Endodermal cell (in vitro differentiated cells): ENCODE data around the gene MYCN. TPM values are rescaled to one million over a fixed set of nuclear protein-coding genes. Genes with fewer than 3 reads are reported as not detected.

ENCODE experiments used
- DNase-seq: peaks from one replicate; pipeline ENCODE4 v3.0.0-alpha.2; 2017
- H3K27ac ChIP-seq: 2 replicates; pipeline ENCODE4 v1.5.1; 2013; ENCODE audit warnings: mild to moderate bottlenecking, low read depth, low read length, moderate library complexity
- H3K27me3 ChIP-seq: 2 replicates; pipeline ENCODE4 v1.6.1; 2013; ENCODE audit warnings: mild to moderate bottlenecking, low read length, moderate library complexity; ENCODE audit not compliant: insufficient read depth, control insufficient read depth, poor library complexity, severe bottlenecking
- H3K36me3 ChIP-seq: 2 replicates; pipeline ENCODE4 v1.7.0; 2013; ENCODE audit warnings: mild to moderate bottlenecking, low read length, moderate library complexity; ENCODE audit not compliant: control insufficient read depth, insufficient read depth
- H3K4me1 ChIP-seq: one replicate; pipeline ENCODE4 v1.7.0; 2013; ENCODE audit warnings: low read length; ENCODE audit not compliant: control insufficient read depth, insufficient read depth
- H3K4me3 ChIP-seq: 2 replicates; pipeline ENCODE4 v1.5.1; 2013; ENCODE audit warnings: mild to moderate bottlenecking, low read length, moderate library complexity
- H3K9ac ChIP-seq: 2 replicates; pipeline ENCODE4 v1.6.1; 2013; ENCODE audit warnings: mild to moderate bottlenecking, low read length, moderate library complexity; ENCODE audit not compliant: poor library complexity, severe bottlenecking; ENCODE audit errors: extremely low read depth
- H3K9me3 ChIP-seq: 2 replicates; pipeline ENCODE4 v1.6.1; 2013; ENCODE audit warnings: mild to moderate bottlenecking, low read length, moderate library complexity; ENCODE audit not compliant: control insufficient read depth
- H3K27ac Mint-ChIP-seq: 2 replicates; pipeline ENCODE4 v1.8.0; 2020; ENCODE audit warnings: mixed read lengths
- H3K27me3 Mint-ChIP-seq: 2 replicates; pipeline ENCODE4 v1.8.0; 2021; ENCODE audit warnings: mild to moderate bottlenecking, mixed read lengths; ENCODE audit not compliant: insufficient read depth
- H3K36me3 Mint-ChIP-seq: 2 replicates; pipeline ENCODE4 v1.8.0; 2020; ENCODE audit warnings: low read depth, mixed read lengths
- H3K4me1 Mint-ChIP-seq: 2 replicates; pipeline ENCODE4 v1.8.0; 2020; ENCODE audit warnings: mixed read lengths
- H3K4me3 Mint-ChIP-seq: 2 replicates; pipeline ENCODE4 v1.8.0; 2020; ENCODE audit warnings: mild to moderate bottlenecking, moderate library complexity, mixed read lengths
- H3K9me3 Mint-ChIP-seq: 2 replicates; pipeline ENCODE4 v1.8.0; 2020; ENCODE audit warnings: mild to moderate bottlenecking, mixed read lengths
- WGBS, 2 experiments: methylation state at CpG; one replicate each; pipeline versions ENCODE4 v1.1.5 to v1.1.7; 2013; ENCODE audit warnings: missing lambda C conversion rate in 2 of 2, mixed read lengths in 1 of 2; ENCODE audit not compliant: insufficient coverage in 1 of 2, insufficient read length in 1 of 2; 5-methylcytosine and 5-hydroxymethylcytosine counted together
- total RNA-seq, 2 donors: library from RNA; stranded (reverse); fragmentation: NEBNext Ultra II Directional in 1 of 2; extraction: Animal tissue kit (Norgen Biotek cat#: 25700) in 1 of 2; gene quantifications; 2 replicates in 1 of 2; 3 replicates in 1 of 2; pipeline ENCODE4 v1.2.1, GENCODE V29; 2021
- TF ChIP-seq, protein P1 (sequence below): fragments of 200-600 bp; sonication (generic); conservative IDR thresholded peaks from 2 replicates; pipeline ENCODE4 v1.5.0; 2021; ENCODE audit warnings: antibody characterized with exemption, mild to moderate bottlenecking

MYCN gene
- total RNA-seq, 2 donors from 2014 or later: 36.8 to 52.3 TPM

DNA sequence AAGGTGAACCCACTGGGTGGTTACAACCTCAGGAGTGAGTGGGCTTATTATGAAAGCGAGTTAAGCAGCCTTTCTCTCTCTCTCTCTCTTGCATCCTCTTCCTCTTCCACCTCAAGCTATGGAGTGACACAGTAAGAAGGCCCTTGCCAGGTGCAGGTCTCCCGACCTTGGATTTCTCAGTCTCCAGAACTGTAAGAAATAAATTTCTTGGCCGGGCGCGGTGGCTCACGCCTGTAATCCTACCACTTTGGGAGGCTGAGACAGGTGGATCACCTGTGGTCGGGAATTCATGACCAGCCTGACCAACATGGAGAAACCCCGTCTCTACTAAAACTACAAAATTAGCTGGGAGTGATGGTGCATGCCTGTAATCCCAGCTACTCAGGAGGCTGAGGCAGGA is 14.4 kb downstream of the MYCN start:
- Histone ChIP-seq H3K27me3 (no peaks in the 10 kb centered on the region), H3K4me1 (no peaks in the 10 kb centered on the region), H3K9ac (no peak overlapping the region), H3K9me3 (no peaks in the 10 kb centered on the region), H3K36me3 (no peaks in the 10 kb centered on the region), H3K4me3 (no peak overlapping the region), H3K27ac (no peak overlapping the region)
- Mint-ChIP-seq H3K4me3 (no peak overlapping the region), H3K4me1 (peaks cover 13% of the 10 kb centered on the region), H3K27ac (no peak overlapping the region), H3K36me3 (no peaks in the 10 kb centered on the region), H3K27me3 (peaks cover 2% of the 10 kb centered on the region), H3K9me3 (no peaks in the 10 kb centered on the region)
- no peak for DNase-seq
- 84 to 98% methylated on average over 3 to 8 of the region's 8 CpGs for WGBS, 2 experiments
- TF ChIP-seq, protein P1, sequence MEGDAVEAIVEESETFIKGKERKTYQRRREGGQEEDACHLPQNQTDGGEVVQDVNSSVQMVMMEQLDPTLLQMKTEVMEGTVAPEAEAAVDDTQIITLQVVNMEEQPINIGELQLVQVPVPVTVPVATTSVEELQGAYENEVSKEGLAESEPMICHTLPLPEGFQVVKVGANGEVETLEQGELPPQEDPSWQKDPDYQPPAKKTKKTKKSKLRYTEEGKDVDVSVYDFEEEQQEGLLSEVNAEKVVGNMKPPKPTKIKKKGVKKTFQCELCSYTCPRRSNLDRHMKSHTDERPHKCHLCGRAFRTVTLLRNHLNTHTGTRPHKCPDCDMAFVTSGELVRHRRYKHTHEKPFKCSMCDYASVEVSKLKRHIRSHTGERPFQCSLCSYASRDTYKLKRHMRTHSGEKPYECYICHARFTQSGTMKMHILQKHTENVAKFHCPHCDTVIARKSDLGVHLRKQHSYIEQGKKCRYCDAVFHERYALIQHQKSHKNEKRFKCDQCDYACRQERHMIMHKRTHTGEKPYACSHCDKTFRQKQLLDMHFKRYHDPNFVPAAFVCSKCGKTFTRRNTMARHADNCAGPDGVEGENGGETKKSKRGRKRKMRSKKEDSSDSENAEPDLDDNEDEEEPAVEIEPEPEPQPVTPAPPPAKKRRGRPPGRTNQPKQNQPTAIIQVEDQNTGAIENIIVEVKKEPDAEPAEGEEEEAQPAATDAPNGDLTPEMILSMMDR: no peak

DNA sequence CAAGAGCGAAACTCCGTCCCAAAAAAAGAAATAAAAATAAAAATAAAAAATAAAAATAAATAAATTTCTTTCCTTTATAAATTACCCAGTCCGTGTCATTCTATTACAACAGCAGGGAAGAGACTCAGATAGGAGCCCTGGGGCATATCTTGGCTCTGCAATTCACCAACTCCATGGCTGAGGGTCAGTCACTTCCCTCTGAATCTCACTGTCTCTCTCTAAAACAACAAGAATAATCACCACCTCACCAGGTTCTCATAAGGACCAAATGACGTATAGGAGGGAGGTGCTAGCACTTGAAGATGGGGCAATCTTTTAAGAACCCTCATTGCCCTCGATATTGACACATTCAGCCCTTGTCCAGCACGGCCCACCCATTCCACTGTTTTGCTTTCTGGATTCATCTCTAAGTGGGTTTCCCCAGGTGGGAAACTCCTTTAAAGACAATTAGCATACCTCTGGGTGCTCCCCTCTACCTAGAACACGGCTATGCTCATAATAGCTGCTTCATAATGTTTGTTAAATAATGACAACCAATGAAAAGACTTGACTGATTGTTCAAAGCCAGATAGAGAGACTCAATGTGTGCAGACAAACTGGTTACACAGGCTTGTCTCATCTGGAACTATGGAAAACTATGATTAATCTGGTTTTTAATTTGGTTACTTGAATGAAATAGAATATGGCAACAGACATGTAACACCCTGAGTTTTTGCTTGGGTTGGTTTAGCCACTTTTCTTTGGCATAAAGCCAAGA is 15.1 kb downstream of the MYCN start:
- Histone ChIP-seq H3K4me1 (no peaks in the 10 kb centered on the region), H3K9ac (no peak overlapping the region), H3K4me3 (no peak overlapping the region), H3K27me3 (no peaks in the 10 kb centered on the region), H3K9me3 (no peaks in the 10 kb centered on the region), H3K27ac (no peak overlapping the region), H3K36me3 (no peaks in the 10 kb centered on the region)
- Mint-ChIP-seq H3K36me3 (no peaks in the 10 kb centered on the region), H3K27me3 (peaks cover 2% of the 10 kb centered on the region), H3K4me1 (peaks cover 13% of the 10 kb centered on the region), H3K27ac (no peak overlapping the region), H3K9me3 (no peaks in the 10 kb centered on the region), H3K4me3 (no peak overlapping the region)
- no peak for DNase-seq
- 92 to 100% methylated on average over 4 to 5 of the region's 7 CpGs for WGBS, 2 experiments
- TF ChIP-seq, protein P1: no peak

DNA sequence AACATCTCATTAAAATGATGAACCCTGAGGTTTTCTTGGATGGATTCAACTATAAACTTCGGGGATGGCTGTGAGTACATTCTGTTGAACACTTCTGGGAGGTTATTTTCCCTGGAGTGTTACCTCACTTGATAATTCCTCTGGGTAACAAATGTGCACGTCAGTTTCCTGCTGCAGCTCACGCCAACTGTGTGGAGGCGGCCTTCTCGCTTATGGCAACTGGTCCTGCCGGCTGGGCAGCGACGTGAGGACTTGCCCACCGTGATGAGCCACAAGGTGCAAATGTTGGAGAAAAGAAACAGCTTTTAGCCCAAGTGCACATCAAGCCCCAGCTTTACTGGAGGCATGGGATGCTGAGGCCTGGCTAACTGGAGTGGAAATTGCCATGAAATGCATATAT is 15.9 kb downstream of the MYCN start:
- no peaks in the 10 kb centered on the region for H3K36me3 ChIP-seq
- no peak overlapping the region for H3K4me3 ChIP-seq
- Mint-ChIP-seq H3K27me3 (peaks cover 2% of the 10 kb centered on the region), H3K4me3 (no peak overlapping the region), H3K9me3 (no peaks in the 10 kb centered on the region), H3K4me1 (peaks cover 13% of the 10 kb centered on the region), H3K36me3 (no peaks in the 10 kb centered on the region), H3K27ac (no peak overlapping the region)
- H3K27ac ChIP-seq: no peak overlapping the region
- no peak for DNase-seq
- H3K27me3 ChIP-seq: no peaks in the 10 kb centered on the region
- no peaks in the 10 kb centered on the region for H3K9me3 ChIP-seq
- H3K4me1 ChIP-seq: no peaks in the 10 kb centered on the region
- WGBS, 2 experiments: 88 to 97% methylated on average over 8 to 9 of the region's 9 CpGs
- H3K9ac ChIP-seq: no peak overlapping the region
- TF ChIP-seq, protein P1: no peak
